ENCODE data around the gene TSR3. TPM values are rescaled to one million over a fixed set of nuclear protein-coding genes. Genes with fewer than 3 reads are reported as not detected.

Gene TSR3
- total and polyA plus RNA-seq, 10 donors = 31.1 to 73.1 (median 47.2) TPM

- peaks cover 19 to 64% (median 47%) of the 10 kb centered on the region in 6 donors for H3K4me1 ChIP-seq
These were observed 14.2 kb downstream of the TSR3 start for GRCh38 chr16:1337486-1337885.

GRCh38 chr16:1336619-1337018, 15.1 kb downstream of the TSR3 start:
- H3K36me3 ChIP-seq = no peaks in the 10 kb centered on the region
- H3K27ac ChIP-seq = no peak overlapping the region
- DNase-seq = no peak
- TF ChIP-seq POLR2AphosphoS5 (IDR thresholded peaks at IDR 0.05) (no peak), POLR2A (IDR thresholded peaks at IDR 0.05) (no peak), CTCF (IDR thresholded peaks at IDR 0.05 in 8 of 11, conservative IDR thresholded peaks at IDR 0.05 in 3 of 11) (no peak)
- H3K4me1 ChIP-seq = peaks cover 22 to 64% (median 47%) of the 10 kb centered on the region in 6 donors
- intact Hi-C loops (cut with DNase I; ENCODE audit: low total_unique reads) = no loop called here
- no peaks in the 10 kb centered on the region for H3K9me3 ChIP-seq
- peaks cover 13 to 70% (median 42%) of the 10 kb centered on the region in 7 donors for H3K27me3 ChIP-seq (replicated peaks in 1 of 7)
- no peak overlapping the region for H3K4me3 ChIP-seq
- 59 to 82% (median 68%) methylated on average over 13 to 15 of the region's 15 CpGs for WGBS, 5 donors

More at GRCh38 chr16:1337486-1337885, 14.2 kb downstream of the TSR3 start:
- Histone ChIP-seq H3K9me3 (no peaks in the 10 kb centered on the region), H3K27ac (no peak overlapping the region), H3K27me3 (replicated peaks in 1 of 7) (peaks cover 13 to 62% (median 35%) of the 10 kb centered on the region in 7 donors), H3K36me3 (no peaks in the 10 kb centered on the region), H3K4me3 (no peak overlapping the region)
- intact Hi-C loops (cut with DNase I; ENCODE audit: low total_unique reads) = no loop called here
- DNase-seq = no peak
- no peak for TF ChIP-seq POLR2AphosphoS5 (IDR thresholded peaks at IDR 0.05)
- no peak for TF ChIP-seq POLR2A (IDR thresholded peaks at IDR 0.05)
- no peak for TF ChIP-seq CTCF (IDR thresholded peaks at IDR 0.05 in 8 of 11, conservative IDR thresholded peaks at IDR 0.05 in 3 of 11)
- WGBS, 5 donors = 53 to 59% (median 57%) methylated on average over 9 of the region's 9 CpGs

- Histone ChIP-seq H3K36me3 (no peaks in the 10 kb centered on the region), H3K27me3 (replicated peaks in 1 of 7) (peaks cover 13 to 76% (median 47%) of the 10 kb centered on the region in 7 donors), H3K4me1 (peaks cover 27 to 64% (median 51%) of the 10 kb centered on the region in 6 donors), H3K27ac (no peak overlapping the region), H3K9me3 (no peaks in the 10 kb centered on the region), H3K4me3 (no peak overlapping the region)
- TF ChIP-seq POLR2AphosphoS5 (IDR thresholded peaks at IDR 0.05) (no peak), CTCF (IDR thresholded peaks at IDR 0.05 in 8 of 11, conservative IDR thresholded peaks at IDR 0.05 in 3 of 11) (no peak), POLR2A (IDR thresholded peaks at IDR 0.05) (no peak)
- intact Hi-C loops (cut with DNase I; ENCODE audit: low total_unique reads) = no loop called here
- DNase-seq = no peak
- WGBS, 5 donors = 10 to 21% (median 13%) methylated on average over 7 to 12 of the region's 12 CpGs
These were observed 15.7 kb downstream of the TSR3 start for GRCh38 chr16:1335996-1336395.

- 39 to 53% (median 47%) methylated on average over 11 to 16 of the region's 16 CpGs for WGBS, 5 donors
- DNase-seq = no peak
These were observed 16.3 kb downstream of the TSR3 start for GRCh38 chr16:1335211-1335971.

More at GRCh38 chr16:1335211-1335971, 16.3 kb downstream of the TSR3 start:
- peaks cover 13 to 83% (median 47%) of the 10 kb centered on the region in 7 donors for H3K27me3 ChIP-seq (replicated peaks in 1 of 7)
- no peak overlapping the region for H3K4me3 ChIP-seq
- intact Hi-C loops (cut with DNase I; ENCODE audit: low total_unique reads) = no loop called here
- peaks cover 27 to 68% (median 53%) of the 10 kb centered on the region in 6 donors for H3K4me1 ChIP-seq
- H3K36me3 ChIP-seq = no peaks in the 10 kb centered on the region
- TF ChIP-seq POLR2A (IDR thresholded peaks at IDR 0.05) = no peak
- TF ChIP-seq CTCF (IDR thresholded peaks at IDR 0.05 in 8 of 11, conservative IDR thresholded peaks at IDR 0.05 in 3 of 11) = no peak
- no peak for TF ChIP-seq POLR2AphosphoS5 (IDR thresholded peaks at IDR 0.05)
- H3K9me3 ChIP-seq = peaks cover 0 to 4% (median 3%) of the 10 kb centered on the region in 8 donors
- H3K27ac ChIP-seq = no peak overlapping the region

Data from spleen (tissue), 11 donors.